Activated CD4-positive, alpha-beta T cell treated with anti-CD3 and anti-CD28 coated beads, Interleukin-10, Interleukin-2, amounts not matched to agents 100 ng/mL and 50 ng/mL, durations not matched to agents 16 hours and 8 hours (primary cell): ENCODE results near the gene ZNF780A.
"Not testable (repeated sequence)": the region's sequence is repeated elsewhere in the genome, so short reads cannot be mapped to it uniquely, and the experiment has no call there.

Experiments used
- DNase-seq: peaks from one replicate; pipeline ENCODE4 v3.0.0-alpha.2; 2020

Gene ZNF780A

DNA sequence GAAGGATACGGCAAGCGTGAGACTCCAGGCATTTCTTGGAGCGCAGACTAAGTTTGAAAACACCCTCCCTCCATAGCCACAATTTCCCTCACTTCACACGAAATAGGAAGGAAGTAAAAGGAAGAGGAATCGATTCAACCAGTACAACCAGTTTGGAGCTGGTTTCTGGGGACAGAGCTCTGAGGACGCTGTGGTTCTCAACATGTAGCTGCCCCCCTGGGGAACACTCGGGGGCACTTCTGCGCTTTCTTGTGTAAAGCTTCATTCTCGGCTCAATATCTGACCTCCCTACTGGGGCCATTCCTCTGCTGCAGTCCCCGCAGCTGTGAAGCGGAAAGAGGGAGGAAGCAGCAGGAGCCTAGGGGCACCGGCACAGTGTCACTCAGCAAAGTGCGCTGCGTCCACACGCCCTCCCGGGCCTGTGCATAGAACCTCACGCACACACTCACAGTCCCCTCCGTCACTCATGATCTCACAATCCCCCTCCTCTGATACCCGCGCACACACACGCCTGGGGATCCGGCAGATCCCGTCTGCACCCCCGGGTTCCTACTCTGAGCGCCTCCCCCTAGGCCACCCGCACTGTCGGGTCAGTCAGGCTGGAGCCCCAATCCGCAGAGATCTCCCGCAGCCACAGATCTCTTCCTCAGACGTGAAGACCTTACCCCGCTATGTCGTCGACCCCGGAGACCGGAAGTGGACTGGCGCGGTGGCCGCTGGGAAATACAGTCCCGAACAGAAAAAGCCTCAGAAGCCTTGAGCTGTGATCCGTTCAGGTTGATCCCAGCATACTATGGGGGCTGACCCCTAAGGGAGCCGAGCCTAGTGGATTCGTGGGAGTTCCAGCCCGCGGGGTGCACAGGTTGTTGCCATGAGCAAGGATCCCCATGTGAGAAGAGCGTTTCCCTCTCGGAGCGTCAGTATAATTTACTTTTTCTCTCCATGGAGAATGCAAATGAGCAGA is at the start of gene ZNF780A:
Gene ZNF780A, minus strand, starts transcription at position 703 of the 964 bp plus-strand sequence. CDS start 6,190 bp downstream, outside the sequence.
- DNase-seq, result peak; percentile 83

DNA sequence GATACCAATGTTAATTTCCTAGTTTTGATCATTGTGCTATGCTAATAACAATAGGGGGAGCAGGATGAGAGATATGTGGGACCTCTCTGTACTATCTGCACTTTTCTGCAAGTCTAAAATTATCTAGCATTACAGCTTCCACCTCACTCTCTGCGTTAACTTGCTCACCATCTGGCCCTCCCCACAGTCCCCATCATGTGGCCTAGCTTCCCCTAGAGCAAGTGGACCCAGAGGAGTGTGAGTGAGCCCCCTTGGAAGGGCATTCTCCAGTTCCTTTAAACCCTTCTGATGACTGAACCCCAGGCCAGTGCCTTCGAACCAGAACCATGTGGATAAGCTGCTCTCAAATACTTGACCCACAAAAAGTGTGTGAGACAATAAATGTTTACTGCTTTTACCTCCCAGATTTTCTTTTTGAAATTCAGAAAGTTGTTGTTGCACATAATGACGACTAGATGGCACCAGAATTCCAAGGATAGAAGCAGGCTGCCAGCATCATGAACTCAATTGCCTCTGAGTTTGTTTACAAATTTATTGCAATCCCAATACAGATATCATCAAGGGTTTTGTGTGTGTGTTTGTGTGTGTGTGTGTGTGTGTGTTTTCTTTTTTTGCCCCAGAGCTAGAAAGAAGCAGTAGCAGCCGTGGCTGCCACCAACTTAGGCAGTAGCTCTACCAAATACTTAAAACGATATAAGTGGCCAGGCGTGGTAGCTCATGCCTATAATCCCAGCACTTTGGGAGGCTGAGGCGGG is 49.0 kb upstream of the ZNF780A start:
- DNase-seq, result peak; percentile 49

DNA sequence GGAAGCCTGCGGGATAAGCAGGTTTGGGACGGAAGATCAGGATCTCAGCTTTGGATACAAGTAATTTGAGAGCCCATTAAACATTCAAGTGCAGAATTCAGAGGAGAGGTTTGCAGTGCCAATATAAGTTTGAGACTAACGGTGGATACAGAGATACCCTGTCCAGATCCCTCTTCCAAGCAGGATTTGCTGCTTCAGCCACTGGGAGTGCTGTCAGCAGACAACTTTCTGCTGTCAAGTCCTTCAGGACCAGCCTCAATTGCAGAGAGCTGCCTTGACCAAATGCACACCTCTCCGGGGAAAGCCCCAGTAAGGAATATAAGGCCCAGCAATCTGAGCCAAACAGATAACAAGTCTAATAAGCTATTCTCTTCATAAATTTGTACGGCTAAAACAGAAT is 46.1 kb upstream of the ZNF780A start:
- no peak for DNase-seq

DNA sequence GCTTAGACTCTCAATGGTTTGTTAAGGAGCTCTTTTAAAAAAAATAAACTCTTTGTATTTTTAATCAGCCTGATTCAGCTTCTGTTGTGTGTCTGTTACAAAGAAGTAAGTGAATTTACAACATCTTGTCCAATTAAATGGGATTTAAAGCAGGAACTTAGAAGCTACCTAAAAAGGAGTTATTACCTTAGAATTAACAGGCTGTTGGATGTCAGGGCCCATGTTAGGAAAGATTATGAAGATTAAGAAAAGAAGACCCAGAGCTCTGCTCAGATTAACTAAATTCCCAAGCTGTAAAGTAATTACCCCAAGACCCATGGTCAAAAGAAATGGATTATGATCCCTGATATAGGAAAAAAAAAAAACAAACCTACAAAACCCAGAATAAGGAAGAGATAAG is 44.1 kb upstream of the ZNF780A start:
- no peak for DNase-seq

DNA sequence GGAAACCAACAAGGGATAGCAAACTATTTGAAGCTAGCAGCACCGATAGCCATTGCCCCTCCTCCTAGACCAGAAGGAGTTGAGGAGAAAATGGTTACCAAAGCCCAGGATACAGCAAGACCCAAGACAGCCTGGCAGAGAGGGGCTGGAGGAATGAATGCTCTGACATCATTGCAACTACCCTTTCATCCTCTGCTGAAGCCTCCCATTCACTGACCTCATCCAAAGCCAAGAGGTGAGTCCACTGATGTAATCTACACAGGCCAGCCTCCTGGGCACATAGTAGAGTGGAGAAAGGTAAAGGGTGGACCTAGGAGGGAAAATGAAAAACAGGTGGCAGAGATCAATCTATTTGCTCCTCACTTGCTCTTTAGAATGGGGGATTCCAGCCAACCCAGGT is 42.7 kb upstream of the ZNF780A start:
- no peak for DNase-seq

DNA sequence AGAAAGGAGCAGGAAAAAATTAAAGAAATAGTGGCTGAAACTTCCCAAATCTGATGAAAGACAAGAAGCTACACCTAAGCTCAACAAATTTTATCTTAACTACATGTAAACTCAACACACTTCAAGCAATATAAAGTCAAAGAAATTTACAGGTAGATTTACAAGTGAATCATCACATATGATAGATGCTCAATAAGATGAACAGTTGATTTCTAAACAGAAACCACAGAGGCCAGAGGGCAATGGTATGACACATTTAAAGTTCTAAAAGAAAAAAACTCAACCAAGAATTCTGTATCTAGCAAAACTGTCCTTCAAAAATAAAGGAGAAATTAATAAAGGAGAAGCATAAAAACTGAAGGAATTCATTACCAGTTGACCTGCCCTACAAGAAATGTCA is 39.3 kb upstream of the ZNF780A start:
- no peak for DNase-seq

DNA sequence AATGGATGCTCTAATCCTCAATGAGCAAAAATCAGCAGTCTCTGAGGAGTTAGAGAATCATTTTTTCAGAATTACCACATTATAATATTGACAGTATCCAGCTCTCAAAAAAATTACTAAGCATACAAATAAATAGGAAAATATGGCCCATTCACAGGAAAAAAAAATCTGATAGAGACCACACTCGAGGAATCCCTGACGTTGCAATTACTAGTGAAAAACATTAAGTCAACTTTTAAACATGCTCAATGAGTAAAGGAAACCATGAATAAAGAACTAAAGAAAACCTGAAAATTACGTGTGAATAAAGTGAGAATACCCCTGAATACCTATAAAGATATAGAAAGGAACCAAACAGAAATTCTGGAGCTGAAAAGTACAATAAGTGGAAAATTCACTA is 38.7 kb upstream of the ZNF780A start:
- no peak for DNase-seq

DNA sequence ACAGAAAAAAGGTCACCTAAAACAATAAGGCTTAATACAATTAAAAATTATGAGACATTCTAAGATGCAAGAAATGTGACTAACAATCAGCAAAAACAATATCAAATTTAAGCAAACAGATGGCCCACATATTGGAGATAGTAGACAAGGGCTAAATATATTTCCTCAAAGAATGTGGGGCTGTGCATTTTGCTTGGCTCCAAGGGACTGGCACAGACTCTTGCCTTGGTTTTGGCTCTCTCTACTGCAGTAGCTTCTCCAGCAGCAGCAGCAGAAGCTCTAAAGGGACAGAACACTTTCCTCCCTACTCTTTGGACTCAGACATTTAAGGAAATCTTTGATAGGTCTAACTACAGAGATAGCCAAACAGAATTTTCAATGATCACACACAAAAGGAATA is 38.2 kb upstream of the ZNF780A start:
- no peak for DNase-seq

DNA sequence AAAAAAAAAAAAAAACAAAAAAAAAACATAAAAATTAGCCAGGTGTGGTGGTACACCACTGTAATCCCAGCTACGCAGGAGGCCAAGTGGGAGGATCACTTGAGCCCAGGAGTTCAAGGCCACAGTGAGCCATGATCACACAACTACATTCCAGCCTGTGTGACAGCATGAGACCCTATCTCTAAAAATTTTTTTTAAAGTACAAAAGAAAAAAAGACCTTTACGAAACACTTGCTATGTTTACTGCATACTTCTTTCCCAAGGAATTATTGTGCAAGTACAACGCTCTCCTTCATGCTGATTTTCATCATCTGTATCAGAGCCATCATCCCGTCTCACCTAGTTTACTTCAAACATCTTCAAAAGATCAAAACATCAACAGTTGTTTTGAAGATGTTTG is 28.6 kb upstream of the ZNF780A start:
- no peak for DNase-seq

DNA sequence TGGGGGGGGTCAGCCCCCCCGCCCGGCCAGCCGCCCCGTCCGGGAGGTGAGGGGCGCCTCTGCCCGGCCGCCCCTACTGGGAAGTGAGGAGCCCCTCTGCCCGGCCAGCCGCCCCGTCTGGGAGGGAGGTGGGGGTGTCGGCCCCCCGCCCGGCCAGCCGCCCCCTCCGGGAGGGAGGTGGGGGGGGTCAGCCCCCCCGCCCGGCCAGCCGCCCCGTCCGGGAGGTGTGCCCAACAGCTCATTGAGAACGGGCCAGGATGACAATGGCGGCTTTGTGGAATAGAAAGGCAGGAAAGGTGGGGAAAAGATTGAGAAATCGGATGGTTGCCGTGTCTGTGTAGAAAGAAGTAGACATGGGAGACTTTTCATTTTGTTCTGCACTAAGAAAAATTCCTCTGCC is 27.9 kb upstream of the ZNF780A start:
- not testable (repeated sequence) for DNase-seq

DNA sequence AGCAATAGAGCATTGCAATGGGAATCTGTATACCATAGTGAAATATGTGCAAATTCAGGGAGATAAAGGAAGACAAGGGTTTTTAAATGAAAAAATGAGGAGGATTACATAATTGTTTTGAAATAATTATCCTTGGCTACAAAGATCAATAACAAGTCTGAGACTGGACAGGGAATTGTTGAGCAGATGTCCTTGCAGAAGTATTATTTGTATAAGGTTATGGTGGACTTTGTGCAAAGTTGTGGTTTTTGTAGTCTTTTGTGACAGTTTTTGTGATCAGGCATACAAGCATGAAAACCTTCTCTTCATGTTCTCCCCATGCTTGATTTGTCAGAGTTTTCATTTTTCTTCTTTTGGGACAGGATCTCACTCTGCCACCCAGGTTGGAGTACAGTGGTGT is 25.3 kb upstream of the ZNF780A start:
- no peak for DNase-seq

DNA sequence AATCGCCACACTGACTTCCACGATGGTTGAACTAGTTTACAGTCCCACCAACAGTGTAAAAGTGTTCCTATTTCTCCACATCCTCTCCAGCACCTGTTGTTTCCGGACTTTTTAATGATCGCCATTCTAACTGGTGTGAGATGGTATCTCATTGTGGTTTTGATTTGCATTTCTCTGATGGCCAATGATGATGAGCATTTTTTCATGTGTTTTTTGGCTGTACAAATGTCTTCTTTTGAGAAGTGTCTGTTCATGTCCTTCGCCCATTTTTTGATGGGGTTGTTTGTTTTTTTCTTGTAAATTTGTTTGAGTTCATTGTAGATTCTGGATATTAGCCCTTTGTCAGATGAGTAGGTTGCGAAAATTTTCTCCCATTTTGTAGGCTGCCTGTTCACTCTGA is 23.4 kb upstream of the ZNF780A start:
- not testable (repeated sequence) for DNase-seq

DNA sequence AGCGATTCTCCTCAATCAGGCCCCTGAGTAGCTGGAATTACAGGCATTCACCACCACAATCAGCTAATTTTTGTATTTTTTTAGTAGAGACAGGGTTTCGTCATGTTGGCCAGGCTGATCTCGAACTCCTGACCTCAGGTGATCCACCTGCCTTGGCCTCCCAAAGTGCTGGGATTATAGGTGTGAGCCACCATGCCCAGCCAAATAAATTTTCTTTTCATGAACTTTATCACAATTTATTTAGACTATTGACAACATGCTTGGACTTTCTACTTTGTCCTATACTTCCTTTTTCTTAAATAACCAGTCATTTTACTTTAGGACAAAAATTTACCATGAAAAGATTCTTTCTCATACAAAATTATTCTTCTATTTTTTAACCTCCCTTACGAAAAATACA is 21.5 kb upstream of the ZNF780A start:
- DNase-seq, result not testable (repeated sequence)

DNA sequence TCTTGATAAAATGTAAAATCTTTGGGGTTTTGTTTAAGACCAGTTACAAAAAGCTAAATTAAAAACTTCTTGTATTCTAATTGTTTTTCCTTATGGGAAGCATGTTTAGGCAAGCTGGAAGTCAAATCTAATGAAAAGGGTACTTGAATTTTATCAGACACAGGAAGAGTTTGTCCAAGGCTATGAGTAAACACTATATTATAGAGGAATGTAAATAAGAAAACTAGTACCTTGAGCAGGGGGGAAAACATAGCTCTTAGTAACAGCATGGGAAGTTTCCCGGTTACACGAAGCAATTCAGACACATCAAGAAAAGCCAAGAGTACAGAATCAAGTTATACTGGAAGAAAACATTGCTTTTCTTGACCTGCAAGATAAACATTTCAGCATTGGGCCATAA is 19.8 kb upstream of the ZNF780A start:
- DNase-seq, result no peak

DNA sequence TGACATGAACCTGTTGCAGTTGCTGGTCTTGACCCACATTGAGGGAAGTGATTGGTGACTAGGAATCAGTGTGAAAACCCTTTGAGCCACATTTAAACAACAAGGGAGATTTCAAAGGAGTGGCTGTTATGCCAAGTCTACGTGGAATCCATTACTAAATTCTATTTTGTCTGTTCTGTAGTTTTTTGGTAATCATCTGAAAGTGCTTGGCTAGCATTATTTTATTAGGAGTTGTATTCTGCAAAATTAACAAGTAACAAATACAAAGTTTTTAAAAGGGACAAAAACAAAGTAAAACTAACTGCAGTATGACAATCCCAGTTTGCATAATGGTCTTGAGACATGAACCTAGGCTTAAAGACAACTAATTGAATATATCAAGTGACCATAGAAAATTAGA is 14.0 kb upstream of the ZNF780A start:
- no peak for DNase-seq

DNA sequence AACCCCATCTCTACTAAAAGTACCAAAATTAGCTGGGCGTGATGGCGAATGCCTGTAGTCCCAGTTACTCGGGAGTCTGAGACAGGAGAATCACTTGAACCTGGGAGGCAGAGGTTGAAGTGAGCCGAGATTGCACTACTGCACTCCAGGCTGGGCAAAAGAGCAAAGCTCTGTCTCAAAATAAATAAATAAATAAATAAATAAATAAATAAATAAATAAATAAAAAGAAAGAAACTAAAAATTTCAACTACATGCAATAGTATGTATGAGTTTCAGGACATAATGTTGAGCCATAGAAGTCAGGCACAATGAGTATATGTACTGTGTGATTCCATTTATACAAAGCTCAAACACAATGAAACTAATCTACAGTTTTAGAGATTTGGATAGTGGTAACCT is 12.9 kb upstream of the ZNF780A start:
- DNase-seq, result no peak

DNA sequence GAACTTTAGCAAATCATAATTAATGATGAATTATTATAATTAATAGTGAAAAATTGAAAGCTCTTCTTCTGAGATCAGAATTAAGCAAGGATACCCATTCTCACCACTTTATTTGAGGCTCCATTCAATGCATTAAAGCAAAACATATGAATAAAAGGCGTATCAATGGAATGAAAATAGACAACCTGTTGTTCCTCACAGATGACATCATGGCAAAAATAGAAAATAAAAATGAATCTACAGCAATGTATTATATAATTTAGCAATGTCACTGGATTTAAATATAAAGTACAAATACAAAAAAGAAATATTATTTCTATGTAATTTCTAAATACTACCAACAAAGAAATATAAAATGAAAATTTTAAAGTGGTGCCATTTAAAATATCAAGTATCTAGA is 11.1 kb upstream of the ZNF780A start:
- no peak for DNase-seq

DNA sequence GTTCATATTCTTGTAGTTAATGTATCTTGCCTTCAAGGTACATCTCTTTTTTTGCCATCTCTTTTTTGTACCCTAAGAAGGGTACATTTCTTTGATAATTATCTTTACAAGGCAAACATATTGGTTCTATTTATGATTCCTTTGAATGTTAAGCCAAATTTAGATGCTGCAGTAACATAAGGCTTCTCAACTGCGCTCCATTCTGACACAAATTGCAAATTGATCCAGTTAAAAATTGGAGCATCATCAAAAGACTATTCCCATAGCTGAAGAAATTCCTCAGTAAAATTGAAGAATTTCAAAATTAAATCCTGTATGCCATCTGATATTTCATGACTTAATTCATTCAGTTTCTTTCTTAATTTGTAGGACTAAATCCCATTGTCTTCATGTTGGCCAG is 2.7 kb upstream of the ZNF780A start:
- no peak for DNase-seq

DNA sequence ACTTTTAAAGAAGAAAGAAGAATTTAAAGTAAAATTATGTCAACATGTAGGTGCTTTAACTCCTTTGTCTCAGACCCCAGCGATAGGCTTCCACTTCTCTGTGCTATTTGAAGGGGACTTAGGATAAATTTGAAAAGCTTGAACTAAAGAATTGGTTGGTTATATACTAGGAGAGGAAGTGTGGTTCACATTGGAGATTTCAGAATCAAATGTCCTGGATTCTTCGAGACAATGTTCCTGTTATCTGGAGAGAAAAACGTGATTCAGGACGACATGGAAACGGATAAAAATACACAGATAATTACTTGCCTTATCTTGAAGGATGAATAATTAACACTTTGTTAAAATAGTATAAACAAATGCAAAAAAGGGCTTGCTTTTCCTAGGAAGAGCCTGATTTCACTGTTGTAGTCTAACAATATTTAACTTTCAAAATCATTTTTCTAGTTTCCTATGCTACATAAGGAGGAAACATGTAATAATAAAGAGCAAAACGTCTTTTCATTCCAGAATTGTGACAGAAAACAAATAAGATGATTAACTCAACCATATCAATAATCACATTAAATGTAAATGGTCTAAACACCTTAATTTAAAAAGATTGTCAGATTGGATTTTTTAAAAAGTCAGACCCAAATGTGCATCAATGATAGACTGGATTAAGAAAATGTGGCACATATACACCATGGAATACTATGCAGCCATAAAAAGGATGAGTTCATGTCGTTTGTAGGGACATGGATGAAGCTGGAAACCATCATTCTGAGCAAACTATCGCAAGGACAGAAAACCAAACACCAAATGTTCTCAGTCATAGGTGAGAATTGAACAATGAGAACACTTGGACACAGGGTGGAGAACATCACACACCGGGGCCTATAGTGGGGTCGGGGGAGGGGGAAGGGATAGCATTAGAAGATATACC is 724 bp upstream of the ZNF780A start:
- DNase-seq, result no peak

DNA sequence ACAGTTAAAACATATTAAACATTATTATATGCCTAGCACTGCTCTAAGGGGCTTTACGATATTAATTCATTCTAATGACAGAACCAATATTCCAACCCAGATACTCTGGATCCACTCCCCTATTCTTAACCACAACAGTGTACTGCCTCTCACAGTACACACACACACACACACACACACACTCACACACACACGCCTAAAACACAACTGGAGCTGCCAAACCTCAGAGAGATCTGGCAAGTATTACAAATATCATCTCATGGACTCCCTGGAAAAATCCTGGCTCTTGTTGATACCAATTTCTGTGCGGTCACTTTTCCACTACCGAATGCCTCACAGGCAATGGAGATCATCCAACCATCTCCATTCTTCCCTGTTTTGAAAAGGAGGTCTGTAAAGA is 1.3 kb downstream of the ZNF780A start:
- DNase-seq, result no peak

DNA sequence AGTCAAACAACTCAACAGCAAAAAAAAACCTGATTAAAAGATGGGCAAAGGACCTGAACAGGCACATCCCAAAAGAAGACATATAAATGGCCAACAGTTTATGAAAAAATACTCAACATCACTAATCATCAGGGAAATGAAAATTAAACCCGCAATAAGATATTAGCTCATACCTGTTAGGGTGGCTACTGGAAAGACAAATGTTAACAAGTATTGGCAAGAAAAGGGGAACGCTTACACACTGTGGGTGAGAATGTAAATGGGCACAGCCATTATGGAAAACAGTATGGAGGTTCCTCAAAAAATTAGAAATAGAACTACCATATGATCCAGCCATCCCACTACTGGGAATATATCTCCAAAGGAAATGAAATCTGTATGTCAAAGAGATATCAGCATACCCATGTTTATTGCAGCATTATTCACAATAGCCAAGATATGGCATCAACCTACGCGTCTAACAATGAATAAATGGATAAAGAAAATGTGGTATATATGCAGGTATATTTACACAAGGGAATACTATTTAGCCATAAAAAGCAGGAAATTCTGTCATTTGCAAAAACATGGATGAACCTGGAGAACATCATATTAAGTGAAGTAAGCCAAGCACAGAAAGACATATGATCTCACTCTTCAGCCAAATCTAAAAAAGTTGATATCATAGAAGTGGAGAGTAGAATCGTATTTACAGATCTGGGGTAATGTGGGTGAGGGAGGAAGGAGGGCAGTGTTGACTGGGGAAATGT is 2.3 kb downstream of the ZNF780A start:
- no peak for DNase-seq

DNA sequence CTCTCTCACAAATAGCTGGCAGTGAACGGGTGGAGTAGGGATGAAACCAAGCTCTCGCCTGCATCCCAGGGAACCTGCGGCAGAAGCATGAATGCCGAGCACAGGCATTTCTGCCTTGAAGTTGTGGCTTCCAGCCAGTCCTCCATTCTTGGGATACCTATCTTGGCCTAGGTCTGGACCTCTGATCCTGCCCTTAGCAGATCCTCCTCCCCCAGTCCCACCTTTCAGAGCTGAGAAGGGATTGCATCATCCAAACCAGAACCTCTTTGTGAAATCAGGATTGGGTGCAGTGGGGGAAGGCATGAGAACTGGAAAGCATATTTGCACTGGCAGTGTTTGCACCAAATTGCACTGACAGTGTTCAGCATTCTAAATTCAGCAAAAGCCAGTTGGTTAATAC is 5.8 kb downstream of the ZNF780A start:
- no peak for DNase-seq
